COR-L47 (cell line): ENCODE data around the gene CACNA1B.
A peak's percentile ranks its signal among the peaks of the same experiment; 100 is the strongest.

Experiments
- DNase-seq: peaks from one replicate; lab custom pipeline; 2025; lab: John Stamatoyannopoulos, UW

CACNA1B gene

DNA sequence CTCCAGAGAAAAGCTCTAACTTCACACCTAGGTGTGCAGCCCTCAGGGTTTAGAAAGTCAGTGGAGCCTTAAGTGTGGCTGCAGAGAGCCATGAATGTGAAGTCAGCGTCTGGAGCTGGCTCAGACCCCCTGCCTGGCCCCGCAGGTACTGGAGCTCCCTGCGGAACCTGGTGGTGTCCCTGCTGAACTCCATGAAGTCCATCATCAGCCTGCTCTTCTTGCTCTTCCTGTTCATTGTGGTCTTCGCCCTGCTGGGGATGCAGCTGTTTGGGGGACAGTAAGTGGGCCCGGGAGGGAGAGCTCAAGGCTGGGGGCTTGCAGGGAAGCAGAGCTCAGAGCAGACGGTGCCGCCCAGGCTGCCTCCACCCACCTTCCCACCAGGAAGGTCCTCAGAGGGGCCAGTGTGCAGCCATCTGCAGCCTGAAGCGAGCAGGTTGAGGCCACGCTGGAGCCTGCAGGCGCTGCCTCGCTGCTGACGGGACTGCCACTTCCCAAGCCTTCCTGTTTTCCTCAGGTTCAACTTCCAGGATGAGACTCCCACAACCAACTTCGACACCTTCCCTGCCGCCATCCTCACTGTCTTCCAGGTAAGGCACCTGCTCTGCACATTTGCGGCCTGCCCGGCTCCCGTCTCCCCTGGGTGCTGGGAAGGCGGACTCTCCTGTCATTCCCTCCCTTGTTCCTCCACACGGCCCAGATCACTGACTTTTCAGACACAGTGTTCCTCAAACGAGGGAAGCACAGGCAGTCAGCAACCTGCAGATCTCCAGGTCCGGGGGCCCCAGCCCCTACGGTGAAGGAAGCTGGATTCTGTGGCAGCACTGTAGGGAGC, 108.9 kb downstream of the CACNA1B start:
- DNase-seq, result no peak

- DNase-seq, result no peak
Observed at GRCh38 chr9:137987244-137988030, 109.9 kb downstream of the CACNA1B start.

GRCh38 chr9:137988051-137988450, 110.5 kb downstream of the CACNA1B start:
- DNase-seq, result no peak

DNA sequence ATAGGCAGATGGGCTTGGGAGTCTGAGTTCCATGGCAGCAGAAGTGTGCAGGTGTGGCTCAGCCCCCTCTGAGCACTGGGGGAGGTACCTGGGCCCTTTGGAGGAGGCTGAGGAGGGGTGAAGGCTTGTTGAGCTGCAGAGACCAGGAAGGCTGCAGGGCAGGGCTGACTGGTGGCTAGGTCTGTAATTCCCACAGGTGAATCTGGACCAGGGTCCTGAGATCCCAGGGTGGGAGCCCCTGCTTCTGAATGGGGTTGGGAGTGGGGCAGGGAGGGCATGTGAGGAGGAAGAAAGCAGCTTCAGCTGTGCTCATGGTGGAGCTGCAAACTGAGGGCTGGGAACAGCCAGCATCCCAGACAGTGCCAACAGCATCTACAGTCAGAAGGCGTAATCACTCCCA, 111.1 kb downstream of the CACNA1B start:
- no peak for DNase-seq

- no peak for DNase-seq
Observed at GRCh38 chr9:137989156-137989555, 111.6 kb downstream of the CACNA1B start.

- no peak for DNase-seq
Observed at GRCh38 chr9:137989999-137990715, 112.6 kb downstream of the CACNA1B start.

GRCh38 chr9:138003485-138004190, 126.1 kb downstream of the CACNA1B start:
- DNase-seq, result no peak

DNA sequence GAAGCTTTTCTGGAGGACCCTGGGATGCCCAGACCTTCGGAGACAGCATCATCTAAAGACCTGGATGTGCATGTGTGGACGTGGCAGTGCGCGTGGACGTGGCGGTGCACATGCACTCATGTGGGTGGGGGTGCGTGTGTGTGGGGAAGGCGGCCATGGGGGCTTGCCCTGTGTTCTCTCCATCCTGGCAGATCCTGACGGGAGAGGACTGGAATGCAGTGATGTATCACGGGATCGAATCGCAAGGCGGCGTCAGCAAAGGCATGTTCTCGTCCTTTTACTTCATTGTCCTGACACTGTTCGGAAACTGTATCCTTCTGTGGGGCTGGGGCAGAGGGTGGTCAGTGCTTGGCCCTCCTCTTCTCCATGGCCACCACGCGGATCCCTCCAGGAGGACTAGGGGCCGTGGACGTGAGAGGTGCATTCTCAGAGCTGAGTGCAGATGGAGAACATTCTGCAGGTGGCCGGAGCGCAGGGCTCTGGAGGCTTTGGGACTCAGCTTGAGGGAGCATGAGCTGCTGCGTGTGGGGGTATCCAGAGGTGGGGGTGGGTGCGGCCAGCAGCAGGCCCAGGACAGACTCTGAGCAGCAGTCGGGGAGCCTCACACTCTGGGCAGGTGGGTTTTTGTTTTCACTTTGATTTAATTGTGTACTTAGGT, 129.1 kb downstream of the CACNA1B start:
- DNase-seq, result no peak

GRCh38 chr9:138007566-138007917, 130.0 kb downstream of the CACNA1B start:
- no peak for DNase-seq

- no peak for DNase-seq
Observed at GRCh38 chr9:138007918-138008841, 130.6 kb downstream of the CACNA1B start.

GRCh38 chr9:138009016-138009802, 131.6 kb downstream of the CACNA1B start:
- no peak for DNase-seq

- DNase-seq, result peak; percentile 64
Observed at GRCh38 chr9:138009803-138010690, 132.5 kb downstream of the CACNA1B start.

DNA sequence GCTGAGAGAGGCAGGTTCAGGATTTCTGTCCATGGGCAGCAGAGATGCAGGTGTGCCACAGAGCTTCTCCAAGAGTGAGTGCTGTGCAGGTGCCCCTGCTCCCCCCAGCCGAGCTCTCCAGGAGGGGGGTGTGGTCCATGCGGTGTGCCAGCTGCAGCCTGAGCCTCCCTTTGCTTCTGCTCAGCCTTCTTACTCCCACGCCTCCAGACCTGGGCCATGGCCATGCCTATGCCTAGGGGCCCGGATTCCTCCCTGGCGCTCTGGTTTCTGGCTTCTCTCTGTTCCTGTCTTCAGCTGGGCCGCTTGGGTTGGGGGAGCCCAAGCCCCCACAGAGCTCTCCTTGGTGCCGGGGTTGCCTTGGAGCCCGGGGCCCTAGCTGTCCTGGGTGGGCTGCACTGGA, 133.3 kb downstream of the CACNA1B start:
- DNase-seq, result no peak

DNA sequence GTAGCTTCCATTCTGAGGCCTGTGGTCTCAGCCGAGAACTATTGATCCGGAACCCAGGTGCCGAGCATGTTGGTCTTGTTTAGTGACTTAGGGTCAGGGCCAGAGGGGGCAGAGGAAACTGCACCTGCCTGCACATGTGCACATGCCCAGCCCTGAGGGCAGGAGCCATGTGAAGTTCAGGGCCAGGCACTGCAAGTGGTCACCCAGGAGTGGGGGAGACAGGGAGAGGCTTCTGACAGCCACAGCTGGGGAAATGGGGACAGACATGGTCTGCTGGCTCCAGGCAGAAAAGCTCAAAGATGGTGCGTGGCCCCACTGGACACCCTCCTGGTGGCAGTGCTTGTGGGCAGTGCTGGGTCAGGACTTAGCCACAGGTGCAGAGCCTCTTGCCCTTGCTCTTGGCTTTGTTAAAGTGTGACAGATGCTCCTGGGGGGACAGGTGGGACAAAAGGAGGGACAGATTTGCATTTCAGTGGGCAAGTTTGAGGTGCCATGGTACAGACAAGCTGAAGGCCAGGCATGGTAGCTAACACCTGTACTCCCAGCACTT, 134.4 kb downstream of the CACNA1B start:
- no peak for DNase-seq

DNA sequence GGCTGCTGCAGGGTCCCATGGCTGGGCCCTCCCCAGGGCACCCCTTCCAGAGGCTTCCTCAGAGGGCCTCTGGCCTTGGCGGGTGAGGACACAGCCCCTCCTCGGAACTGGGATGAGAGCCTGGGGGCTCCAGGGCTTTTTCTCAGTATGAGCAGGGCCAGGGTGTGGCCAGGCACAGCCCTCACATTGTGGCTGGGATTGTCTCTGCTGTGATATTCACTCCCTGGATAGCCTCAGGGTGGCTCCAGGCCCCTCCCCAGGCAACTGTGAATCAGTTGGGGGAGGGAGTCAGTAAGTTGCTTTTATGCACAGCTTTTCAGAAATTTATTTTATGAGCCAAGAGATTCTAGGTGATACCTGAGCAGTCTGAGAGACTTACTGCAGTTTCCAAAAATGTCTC, 135.7 kb downstream of the CACNA1B start:
- no peak for DNase-seq

GRCh38 chr9:138013836-138014562, 136.4 kb downstream of the CACNA1B start:
- no peak for DNase-seq

DNA sequence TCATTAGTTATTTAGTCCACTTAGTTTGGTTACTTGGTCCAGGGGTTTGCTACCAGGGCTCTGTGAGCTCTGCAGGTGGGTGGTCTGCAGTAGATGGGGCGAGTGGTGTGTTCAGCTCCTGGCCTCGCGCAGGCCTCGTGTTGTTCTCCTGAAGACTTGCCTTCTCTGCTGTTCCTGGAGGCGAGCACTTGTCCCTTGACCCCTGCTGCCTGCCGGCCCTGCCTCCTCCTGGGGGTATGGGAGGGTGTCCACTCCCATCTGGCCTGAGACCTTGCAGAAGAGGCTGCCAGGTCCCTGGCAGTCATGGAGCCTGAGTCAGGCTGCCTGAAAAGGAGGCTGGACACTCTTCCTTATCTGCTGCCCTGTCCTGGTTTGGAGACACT, 137.0 kb downstream of the CACNA1B start:
- DNase-seq, result no peak
